Measurements from ENCODE around the gene PYGO1. TPM values are rescaled to one million over a fixed set of nuclear protein-coding genes. Genes with fewer than 3 reads are reported as not detected.

The PYGO1 gene
- total RNA-seq, result 0.32 and 0.57 TPM in 2 replicates

DNA sequence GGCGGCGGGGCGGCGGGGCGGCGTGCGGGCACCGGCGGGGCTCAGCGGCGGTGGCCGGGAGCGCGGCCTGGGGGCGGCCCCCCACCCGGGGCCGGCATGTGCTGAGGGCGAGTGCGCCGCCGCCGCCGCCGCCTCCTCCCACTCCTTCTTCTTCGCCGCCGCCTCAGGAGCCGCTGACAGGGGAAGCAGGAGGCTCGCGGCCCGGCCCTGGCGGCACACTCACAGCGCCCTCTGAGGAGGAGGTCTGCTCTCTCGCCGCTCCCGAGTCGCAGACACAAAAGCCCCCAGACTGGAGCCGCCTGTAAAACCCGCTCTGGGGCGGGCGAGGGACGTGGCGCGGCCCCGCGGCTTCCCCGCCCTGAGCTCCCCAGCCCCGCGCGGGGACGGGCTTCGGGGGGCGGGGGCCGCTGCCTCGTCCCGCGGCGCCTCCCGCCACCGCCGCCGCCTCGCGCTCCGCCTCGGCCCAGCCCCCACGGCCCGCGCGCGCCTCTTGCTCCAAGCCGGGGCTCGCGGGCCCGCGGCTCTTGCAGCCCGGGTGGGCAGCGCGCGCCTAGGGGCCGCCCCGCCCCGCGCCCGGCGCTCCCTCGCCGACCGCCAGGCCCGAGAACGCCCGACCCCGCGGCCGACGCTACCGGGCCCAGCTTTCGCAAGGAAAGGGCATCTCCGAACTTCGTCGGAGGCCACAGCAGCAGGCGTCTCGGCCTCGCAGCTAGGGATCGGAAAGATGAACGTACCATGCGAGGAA lies at the start of gene PYGO1:
PYGO1 (minus strand) TSS at position 276 of the 745 bp plus-strand sequence. CDS start 462 bp downstream, outside the sequence.

Other genes starting within 250 kb of the PYGO1 start
- gene CCPG1, start 180.0 kb downstream of the PYGO1 start, total RNA-seq, result 29.6 and 62.9 TPM in 2 replicates
- 0.32 and 1.2 TPM in 2 replicates for gene PIERCE2, start 179.8 kb downstream of the PYGO1 start, total RNA-seq
- gene DNAAF4, start 80.1 kb downstream of the PYGO1 start, total RNA-seq, result 1.1 and 2.3 TPM in 2 replicates
- gene PRTG, start 154.8 kb upstream of the PYGO1 start, total RNA-seq, result 1.8 and 3.9 TPM in 2 replicates

Data from bladder microvascular endothelial cell (primary cell).